NCI-H128 (cell line): ENCODE measurements around the gene CARMIL1.

Source experiments
- DNase-seq: peaks from one replicate; lab custom pipeline; 2025; ENCODE audit not compliant: unreplicated experiment; lab: John Stamatoyannopoulos, UW

The CARMIL1 gene

DNA sequence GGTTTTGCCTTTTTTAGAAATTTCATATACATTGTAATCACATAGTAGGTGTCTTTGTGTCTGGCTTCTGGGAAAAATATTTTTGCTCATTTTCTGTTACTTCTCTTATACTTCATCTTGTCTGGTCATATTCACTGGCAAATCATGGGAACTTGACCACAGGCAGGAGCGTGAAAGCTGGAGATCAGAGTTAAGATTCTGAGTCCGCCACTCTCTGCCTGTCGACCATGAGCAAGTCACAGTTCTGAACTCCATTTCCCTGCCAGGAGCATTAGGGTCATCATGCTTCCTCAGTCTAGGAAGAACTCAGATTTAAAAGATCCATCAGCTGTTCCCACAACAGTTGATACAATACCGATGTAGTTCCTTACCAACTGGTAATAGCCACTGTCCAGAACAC lies 360.5 kb downstream of the CARMIL1 start:
- no peak for DNase-seq

DNA sequence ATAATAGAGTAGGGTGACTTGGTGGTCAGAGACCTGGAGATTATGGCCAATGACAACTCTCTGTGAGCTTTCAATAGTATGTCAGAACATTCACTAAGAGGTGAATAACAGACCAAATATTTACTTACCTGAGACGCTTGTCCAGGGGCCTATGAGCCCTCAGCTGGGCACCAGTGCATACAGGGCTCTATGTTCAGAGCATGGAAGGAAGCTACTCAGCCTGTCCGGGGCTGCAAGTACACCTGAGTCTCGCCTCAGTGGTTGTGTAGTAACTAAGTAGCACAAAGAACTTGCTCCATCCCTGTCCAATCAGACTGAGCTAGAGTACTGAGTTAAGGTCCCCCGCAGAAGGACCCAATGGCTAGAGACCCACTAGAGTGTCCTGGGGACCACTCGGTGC lies 361.3 kb downstream of the CARMIL1 start:
- DNase-seq, result no peak

DNA sequence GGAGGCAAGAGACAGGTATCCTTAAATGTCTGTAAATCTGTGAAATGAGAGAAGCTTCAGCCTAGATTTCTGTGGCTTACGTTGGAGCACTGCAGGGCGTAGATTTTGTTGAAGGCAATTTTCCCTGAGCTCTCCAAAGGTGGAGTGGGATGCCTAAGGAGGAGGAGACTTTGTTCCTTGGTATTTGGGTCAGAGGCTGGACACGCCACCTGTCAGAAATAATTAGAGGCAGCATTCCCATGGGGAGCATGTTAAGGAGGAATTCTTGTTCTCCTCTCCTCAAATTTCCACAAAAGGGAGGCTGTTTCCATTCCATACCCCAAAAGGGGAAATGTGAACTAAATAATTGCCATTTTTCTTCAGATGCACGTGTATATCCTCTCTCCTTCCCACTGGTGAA lies 361.7 kb downstream of the CARMIL1 start:
- no peak for DNase-seq

DNA sequence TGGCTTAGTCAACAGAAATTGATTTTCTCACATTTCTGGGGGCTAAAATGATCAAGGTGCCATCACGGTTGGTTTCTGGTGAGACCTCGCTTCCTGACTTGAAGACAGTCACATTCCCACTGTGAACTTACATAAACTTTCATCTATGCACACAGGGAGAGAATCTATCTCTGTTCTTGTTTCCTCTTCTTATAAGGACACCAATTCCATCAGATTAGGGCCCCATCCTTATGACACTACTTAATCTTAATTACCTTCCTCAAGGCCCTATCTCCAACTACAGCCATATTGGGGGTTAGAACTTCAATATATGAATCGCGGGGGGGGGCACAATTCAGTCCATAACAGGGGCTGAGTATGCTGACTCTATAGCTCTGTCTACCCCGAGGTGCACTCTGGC lies 362.2 kb downstream of the CARMIL1 start:
- no peak for DNase-seq

DNA sequence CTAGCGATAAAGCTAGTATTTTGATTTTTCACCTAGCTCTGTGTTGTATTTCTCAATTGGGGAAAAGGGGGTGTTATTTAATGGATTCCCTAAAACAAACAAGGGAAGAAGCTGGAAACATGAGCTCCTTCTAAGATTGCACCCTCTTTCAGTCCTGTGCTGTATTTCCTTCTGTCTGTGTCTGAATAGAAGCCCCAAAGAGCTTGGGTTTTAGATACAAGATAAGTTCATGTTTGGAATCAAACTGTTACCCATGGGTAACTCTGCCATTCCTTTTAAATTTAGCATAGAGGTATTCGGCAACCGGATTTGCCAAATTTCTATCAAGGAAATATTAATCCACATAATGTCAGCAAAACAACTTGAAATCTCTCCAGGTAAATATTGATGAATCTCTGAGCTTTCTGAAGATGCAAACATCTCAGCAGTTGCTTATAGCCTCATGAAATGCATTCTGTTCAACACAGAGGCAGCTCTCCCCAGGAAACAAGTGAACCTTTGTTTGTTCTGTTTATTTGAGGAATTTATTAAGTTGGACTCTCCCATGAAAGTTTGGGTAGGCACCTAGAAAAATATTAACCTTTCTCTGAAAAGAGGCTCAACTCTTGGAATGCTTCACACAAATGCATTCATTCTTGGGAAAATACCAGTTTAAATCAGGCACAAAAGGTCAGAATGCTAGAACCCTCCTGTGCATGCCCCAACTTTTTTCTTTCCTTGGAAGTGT lies 362.9 kb downstream of the CARMIL1 start:
- DNase-seq, result no peak

DNA sequence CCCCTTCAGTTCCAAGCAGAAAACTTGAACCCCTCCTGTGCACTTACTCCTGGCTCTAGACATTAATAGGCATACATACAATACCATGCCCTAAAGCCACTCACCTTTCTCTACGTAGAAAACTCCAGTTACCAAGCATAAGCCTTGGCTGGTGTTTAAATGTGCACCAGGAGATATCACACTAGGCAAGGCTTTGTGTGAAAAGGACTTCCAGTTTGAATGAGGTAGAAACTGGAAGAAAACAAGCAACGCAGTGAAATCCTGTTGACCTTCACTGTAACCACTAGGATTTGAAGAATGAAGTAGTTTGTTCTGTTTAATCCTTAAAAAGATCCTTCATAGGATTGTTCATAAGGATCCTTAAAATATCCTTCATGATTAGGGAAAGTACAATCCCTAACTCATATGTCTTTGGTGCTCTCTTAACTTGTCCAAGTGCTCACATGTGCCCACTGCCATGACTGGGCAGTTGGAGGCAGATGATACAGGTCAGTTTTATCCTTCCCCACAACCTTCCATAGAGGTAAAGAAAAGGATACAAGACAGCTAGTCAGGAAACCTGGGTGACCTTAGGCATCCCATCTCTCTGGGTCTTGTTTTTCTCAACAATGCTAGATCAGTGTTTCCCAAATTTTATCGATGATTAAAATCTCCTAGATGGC lies 363.6 kb downstream of the CARMIL1 start:
- DNase-seq, result no peak

DNA sequence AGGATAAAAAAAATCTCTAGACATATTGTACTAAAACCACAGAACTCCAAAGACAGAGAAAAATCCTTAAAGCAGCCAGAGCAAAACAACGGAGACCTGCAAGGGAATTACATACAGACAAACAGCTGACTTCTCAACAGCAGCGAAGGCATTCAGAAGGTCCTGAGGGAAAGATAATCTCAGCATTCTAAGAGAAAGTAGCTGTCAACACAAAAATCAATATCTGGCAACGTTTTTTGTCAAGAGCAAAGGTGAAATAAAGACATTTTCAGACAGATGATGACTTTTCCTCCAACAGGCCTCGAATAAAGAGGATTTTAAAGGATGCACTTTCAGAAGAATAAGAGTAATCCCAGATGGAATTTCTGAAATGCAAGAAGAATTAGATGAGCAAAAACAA lies 366.7 kb downstream of the CARMIL1 start:
- DNase-seq, result no peak

DNA sequence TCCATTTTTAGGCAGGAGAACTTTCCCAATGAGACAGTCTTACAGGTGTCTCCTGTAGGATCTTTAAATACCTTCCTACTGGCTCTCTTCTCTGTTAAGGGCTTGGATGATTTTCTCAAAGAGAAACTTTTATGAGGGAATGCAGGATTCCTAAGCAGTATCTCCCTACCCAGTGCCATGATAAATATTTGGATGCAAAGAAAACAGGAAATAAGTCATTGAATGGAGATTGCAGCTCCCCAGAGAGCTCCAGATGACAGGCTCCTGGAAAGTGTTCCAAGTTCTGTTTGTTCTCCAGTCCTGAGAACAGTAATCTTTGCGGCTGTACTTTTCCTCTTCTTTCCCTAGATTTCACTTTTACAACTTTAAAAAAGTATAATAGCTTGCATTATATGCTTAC lies 370.4 kb downstream of the CARMIL1 start:
- DNase-seq, result no peak

DNA sequence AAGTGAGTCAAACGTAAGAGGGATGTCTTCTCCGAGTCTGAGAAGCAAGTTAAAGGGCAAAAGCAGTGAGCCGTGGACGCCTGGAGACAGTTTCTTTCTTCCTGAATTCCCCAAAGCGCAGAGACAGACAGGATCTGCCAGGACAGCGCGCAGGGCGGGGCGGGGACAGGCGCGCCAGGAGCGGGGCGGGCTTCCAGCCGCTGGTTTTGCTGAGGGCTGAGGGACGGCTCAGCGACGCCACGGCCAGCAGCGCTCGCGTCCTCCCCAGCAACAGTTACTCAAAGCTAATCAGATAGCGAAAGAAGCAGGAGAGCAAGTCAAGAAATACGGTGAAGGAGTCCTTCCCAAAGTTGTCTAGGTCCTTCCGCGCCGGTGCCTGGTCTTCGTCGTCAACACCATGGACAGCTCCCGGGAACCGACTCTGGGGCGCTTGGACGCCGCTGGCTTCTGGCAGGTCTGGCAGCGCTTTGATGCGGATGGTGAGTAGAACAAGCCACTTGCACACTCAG lies 372.9 kb downstream of the CARMIL1 start, which contains the start of gene SCGN:
Gene SCGN, plus strand, starts transcription at position 209 of the 509 bp plus-strand sequence. Its CDS starts 189 bp downstream, at position 398.
- no peak for DNase-seq

DNA sequence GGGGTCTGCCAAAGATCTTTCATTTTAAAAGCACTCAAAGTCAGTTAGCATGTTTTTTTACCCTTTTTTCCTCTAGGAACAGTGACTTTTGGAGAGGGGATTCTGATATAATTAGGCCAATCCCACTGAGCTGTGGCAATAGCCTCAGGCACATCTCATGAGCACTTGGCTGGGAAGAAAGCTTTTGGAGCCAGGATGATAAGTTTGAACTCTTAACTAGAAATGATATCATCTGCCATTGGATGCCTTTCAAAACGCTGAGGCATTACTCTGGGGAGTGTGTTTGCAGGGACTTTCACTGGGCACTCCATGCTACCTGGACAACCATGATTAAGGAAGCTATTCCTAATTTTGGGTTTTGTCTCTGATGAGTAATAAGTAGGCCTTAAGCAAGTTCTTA lies 376.5 kb downstream of the CARMIL1 start:
- DNase-seq, result no peak

DNA sequence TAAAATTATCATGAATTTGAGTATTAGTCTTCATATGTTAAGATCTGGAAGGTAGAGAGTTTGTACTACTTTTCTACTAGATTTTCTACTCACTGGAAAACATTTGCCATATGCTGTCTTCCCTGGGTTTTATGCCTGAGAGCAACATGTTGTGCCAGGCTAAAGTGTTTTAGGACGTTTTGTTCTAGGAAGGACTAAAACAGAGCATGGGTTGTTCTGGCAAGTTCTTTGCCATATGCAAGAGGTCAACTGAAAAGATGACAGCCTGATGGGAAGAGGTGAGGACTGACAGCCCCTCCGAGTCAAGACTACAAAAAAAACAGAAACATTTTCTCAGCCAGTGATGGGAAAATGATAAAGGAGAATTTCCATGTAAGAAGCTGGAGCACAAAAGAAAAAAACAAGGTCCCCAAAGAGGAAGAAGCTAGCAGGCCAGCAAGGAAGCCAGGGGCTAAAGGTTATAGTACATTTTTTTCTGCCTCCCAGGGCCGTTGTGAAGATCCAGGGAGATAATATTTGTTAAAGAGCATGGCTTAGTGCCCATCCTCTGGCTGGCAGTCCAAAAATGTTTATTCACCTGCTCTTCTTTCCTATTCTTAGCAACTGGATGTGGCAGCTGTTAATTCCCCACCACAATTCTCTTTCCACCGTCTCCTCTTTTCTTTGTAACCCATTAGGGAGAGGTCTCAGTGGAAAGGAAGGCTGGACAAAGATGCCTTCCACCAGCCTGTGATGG lies 380.6 kb downstream of the CARMIL1 start:
- no peak for DNase-seq

DNA sequence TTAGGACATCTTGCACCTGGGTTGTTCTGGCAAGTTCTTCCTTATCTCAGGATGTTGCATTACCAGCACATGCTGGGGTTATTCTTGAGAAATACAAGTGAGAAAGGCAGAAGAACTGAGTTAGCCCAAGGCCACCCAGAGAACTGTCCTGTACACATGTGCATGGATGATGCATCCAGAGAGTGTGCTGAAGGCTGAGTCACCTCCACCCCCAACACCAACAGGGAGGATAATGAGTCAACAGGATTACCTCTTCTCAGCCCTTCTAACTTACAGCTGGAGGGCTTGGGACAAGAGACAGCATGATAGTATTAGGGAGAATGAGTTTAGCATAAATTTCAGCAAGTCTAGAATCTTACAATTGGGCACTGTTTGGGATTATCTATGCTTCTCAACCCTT lies 381.3 kb downstream of the CARMIL1 start:
- DNase-seq, result no peak

DNA sequence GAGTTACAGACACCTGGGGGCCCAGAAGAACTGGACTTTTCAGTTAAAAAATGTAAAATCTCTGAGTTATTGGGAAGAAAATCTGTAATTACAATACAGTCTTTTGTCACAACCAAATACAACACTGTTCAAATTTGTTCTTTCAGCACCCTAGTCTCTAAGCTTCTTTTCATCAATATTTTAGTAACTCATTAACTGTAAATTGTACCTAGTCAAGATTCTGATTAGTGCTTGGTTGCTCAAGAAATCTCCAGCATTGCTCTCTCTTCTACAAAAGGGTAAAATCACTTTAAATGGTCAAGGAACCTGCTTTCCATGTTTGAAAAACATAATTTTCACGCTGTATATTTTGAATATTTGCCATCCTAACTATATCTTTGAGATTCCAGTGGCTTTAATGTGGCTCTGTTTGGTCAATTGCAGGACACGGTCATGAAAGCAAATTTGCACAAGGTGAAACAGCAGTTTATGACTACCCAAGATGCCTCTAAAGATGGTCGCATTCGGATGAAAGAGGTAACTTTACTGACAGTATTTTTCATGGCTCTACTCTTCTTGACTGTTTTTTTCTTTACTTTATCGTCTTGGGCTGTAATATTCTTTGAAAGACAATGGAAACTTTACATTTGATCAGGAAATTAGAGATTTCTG lies 382.1 kb downstream of the CARMIL1 start:
- no peak for DNase-seq

DNA sequence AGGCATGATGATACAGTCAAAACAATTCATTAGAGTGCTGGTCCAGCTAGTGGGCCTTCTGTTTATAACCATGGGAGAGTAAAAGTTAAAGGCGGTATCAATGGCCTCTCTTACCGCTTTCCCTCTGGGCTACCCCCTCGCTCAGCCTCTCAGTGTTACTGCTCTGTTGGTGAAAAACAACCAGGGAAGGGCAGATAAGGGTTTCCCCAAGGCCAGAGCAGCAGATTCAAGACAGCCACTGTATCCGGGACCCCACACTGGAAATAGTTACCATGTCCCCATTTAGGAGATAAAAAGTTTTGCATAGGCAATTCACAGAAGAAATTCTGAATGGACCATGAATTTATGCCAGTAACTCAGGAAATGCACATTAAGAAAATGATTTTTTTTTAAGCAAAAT lies 386.3 kb downstream of the CARMIL1 start:
- no peak for DNase-seq

DNA sequence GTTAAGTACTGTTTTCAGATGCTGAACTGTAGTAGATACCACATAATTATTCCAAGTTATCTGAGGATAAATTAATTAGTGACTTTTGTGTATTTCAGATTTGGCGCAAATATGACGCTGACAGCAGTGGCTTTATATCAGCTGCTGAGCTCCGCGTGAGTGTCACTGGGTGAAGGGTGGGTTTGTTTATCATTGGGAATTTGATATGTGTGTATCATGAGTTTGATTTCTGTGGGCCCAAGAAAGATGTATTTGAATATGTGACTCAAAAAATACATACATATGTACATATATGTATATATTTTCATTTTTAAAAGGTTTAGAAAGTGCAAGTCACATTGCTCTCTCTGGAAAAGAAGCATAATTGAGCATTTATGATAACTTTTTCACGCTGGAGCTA lies 390.2 kb downstream of the CARMIL1 start:
- no peak for DNase-seq
